Ovary (tissue), 3 donors: ENCODE results near the gene RNF10.

Experiments used
- EP300 ChIP-seq: sonication (generic); formaldehyde crosslinking; IDR thresholded peaks from one replicate; pipeline ENCODE4 v1.6.1; 2017; ENCODE audit warnings: antibody characterized with exemption
- POLR2A ChIP-seq: fragments of 450-650 bp; IDR thresholded peaks from one replicate; pipeline ENCODE4 v1.6.1; 2017; ENCODE audit warnings: antibody characterized with exemption, mild to moderate bottlenecking, moderate library complexity
- TF ChIP-seq, protein P1 (sequence below), 3 donors: fragments of 450-650 bp in 2 of 3; fragments of 200-600 bp in 1 of 3; IDR thresholded peaks; one replicate each; pipeline versions ENCODE4 v1.5.1 to v1.8.0; 2016 to 2022; ENCODE audit warnings: antibody characterized with exemption in 3 of 3, mild to moderate bottlenecking in 1 of 3
- donor health status: DM: no; HTN: no; CAD: no.

DNA sequence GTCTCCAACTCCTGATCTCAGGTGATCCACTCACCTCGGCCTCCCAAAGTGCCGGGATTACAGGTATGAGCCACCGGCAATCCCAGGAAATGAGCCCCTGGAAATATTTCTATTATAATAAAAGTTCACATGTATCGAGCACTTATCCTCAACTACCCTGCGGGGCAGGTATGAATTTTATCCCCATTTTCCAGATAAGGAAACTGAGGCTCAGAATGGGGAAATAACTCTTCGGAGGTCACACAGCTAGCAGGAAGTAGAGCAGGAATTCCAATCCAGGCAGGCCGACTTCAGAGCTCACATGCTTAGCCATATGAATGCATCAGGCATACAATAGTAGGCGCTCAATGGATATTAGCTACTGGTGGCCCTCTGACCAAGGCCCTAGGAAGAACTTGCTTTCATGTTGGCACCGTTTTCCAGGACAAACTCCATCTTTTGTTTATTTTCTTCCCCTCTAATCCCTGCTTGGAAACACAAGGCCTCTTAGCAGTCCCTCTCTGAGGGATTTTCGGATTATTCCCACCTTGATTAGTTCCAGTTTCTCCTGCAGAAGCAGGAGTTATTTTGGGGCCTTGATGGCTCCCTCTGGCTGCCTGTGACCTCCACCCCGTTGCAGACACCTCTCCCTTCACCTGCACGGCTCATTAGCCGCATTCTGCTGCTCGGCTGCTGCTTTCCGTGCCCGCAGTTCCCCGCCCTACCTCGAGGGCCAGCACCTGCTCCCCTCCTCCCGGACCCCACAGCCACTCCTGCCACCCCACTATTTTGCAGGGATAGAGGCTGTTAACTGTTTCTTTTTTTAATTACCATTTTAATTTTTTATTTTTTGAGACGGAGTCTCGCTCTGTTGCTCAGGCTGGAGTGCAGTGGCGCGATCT, 65.8 kb downstream of the RNF10 start:
- TF ChIP-seq, protein P1, sequence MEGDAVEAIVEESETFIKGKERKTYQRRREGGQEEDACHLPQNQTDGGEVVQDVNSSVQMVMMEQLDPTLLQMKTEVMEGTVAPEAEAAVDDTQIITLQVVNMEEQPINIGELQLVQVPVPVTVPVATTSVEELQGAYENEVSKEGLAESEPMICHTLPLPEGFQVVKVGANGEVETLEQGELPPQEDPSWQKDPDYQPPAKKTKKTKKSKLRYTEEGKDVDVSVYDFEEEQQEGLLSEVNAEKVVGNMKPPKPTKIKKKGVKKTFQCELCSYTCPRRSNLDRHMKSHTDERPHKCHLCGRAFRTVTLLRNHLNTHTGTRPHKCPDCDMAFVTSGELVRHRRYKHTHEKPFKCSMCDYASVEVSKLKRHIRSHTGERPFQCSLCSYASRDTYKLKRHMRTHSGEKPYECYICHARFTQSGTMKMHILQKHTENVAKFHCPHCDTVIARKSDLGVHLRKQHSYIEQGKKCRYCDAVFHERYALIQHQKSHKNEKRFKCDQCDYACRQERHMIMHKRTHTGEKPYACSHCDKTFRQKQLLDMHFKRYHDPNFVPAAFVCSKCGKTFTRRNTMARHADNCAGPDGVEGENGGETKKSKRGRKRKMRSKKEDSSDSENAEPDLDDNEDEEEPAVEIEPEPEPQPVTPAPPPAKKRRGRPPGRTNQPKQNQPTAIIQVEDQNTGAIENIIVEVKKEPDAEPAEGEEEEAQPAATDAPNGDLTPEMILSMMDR (IDR thresholded peaks at IDR 0.05) = no peak
- TF ChIP-seq POLR2A (no peak), EP300 (no peak)
